ENCODE measurements around the gene CBFA2T3. TPM values are rescaled to one million over a fixed set of nuclear protein-coding genes. Genes with fewer than 3 reads are reported as not detected.

Gene CBFA2T3
- total RNA-seq, 1 donor from 2014 or later: 2.4 TPM

- TF ChIP-seq CTCF (IDR thresholded peaks at IDR 0.05; ENCODE audit: insufficient read depth, low read depth, low read length): no peak
- TF ChIP-seq EZH2 (IDR thresholded peaks at IDR 0.05; ENCODE audit: insufficient read depth, low read length): no peak
- Histone ChIP-seq H3K4me2 (ENCODE audit: low read length) (no peak overlapping the region), H4K20me1 (ENCODE audit: insufficient read depth, low read length) (no peaks in the 10 kb centered on the region), H3K27me3 (ENCODE audit: insufficient read depth, low read length) (peaks cover 17% of the 10 kb centered on the region), H3K27ac (ENCODE audit: low read depth, low read length) (no peak overlapping the region), H2AFZ (ENCODE audit: low read depth, low read length) (no peak overlapping the region), H3K36me3 (ENCODE audit: insufficient read depth, low read length) (no peaks in the 10 kb centered on the region), H3K9ac (ENCODE audit: low read length) (no peak overlapping the region), H3K79me2 (ENCODE audit: insufficient read depth, low read length) (no peaks in the 10 kb centered on the region), H3K4me1 (ENCODE audit: insufficient read depth, low read length) (no peaks in the 10 kb centered on the region), H3K9me3 (ENCODE audit: insufficient read depth, low read depth, low read length) (no peaks in the 10 kb centered on the region), H3K4me3 (ENCODE audit: insufficient read depth, low read depth, low read length) (no peak overlapping the region)
- DNase-seq (ENCODE audit: low read depth): no peak
- H3K4me3 Mint-ChIP-seq (ENCODE audit: unreplicated experiment): no peak overlapping the region
- H3K27ac Mint-ChIP-seq (ENCODE audit: unreplicated experiment): no peak overlapping the region
- no peaks in the 10 kb centered on the region for H3K4me1 Mint-ChIP-seq (ENCODE audit: low read depth, unreplicated experiment)
- H3K27me3 Mint-ChIP-seq (ENCODE audit: low read depth, unreplicated experiment): peaks cover 52% of the 10 kb centered on the region
- H3K36me3 Mint-ChIP-seq (ENCODE audit: low read depth, unreplicated experiment): no peaks in the 10 kb centered on the region
- no peak for FAIRE-seq
- no peaks in the 10 kb centered on the region for H3K9me3 Mint-ChIP-seq (ENCODE audit: unreplicated experiment)
These were observed 23.9 kb downstream of the CBFA2T3 start for GRCh38 chr16:88953003-88953690.

- Histone ChIP-seq H3K9ac (ENCODE audit: low read length) (no peak overlapping the region), H3K4me3 (ENCODE audit: insufficient read depth, low read depth, low read length) (no peak overlapping the region), H3K4me2 (ENCODE audit: low read length) (no peak overlapping the region), H3K36me3 (ENCODE audit: insufficient read depth, low read length) (no peaks in the 10 kb centered on the region), H3K27me3 (ENCODE audit: insufficient read depth, low read length) (peaks cover 14% of the 10 kb centered on the region), H3K9me3 (ENCODE audit: insufficient read depth, low read depth, low read length) (no peaks in the 10 kb centered on the region), H3K27ac (ENCODE audit: low read depth, low read length) (no peak overlapping the region), H4K20me1 (ENCODE audit: insufficient read depth, low read length) (no peaks in the 10 kb centered on the region), H2AFZ (ENCODE audit: low read depth, low read length) (no peak overlapping the region), H3K79me2 (ENCODE audit: insufficient read depth, low read length) (no peaks in the 10 kb centered on the region), H3K4me1 (ENCODE audit: insufficient read depth, low read length) (no peaks in the 10 kb centered on the region)
- FAIRE-seq (no peak), DNase-seq (ENCODE audit: low read depth) (no peak)
- TF ChIP-seq CTCF (IDR thresholded peaks at IDR 0.05; ENCODE audit: insufficient read depth, low read depth, low read length): no peak
- no peak for TF ChIP-seq EZH2 (IDR thresholded peaks at IDR 0.05; ENCODE audit: insufficient read depth, low read length)
- H3K27me3 Mint-ChIP-seq (ENCODE audit: low read depth, unreplicated experiment): peaks cover 52% of the 10 kb centered on the region
- no peak overlapping the region for H3K4me3 Mint-ChIP-seq (ENCODE audit: unreplicated experiment)
- H3K4me1 Mint-ChIP-seq (ENCODE audit: low read depth, unreplicated experiment): no peaks in the 10 kb centered on the region
- H3K27ac Mint-ChIP-seq (ENCODE audit: unreplicated experiment): no peak overlapping the region
- no peaks in the 10 kb centered on the region for H3K9me3 Mint-ChIP-seq (ENCODE audit: unreplicated experiment)
- no peaks in the 10 kb centered on the region for H3K36me3 Mint-ChIP-seq (ENCODE audit: low read depth, unreplicated experiment)
These were observed 25.0 kb downstream of the CBFA2T3 start for GRCh38 chr16:88951989-88952388.

GRCh38 chr16:88951501-88951900 is 25.5 kb downstream of the CBFA2T3 start:
- H3K4me3 ChIP-seq (ENCODE audit: insufficient read depth, low read depth, low read length): no peak overlapping the region
- no peak overlapping the region for H3K4me3 Mint-ChIP-seq (ENCODE audit: unreplicated experiment)
- FAIRE-seq: no peak
- TF ChIP-seq EZH2 (IDR thresholded peaks at IDR 0.05; ENCODE audit: insufficient read depth, low read length): no peak
- no peaks in the 10 kb centered on the region for H3K36me3 ChIP-seq (ENCODE audit: insufficient read depth, low read length)
- no peaks in the 10 kb centered on the region for H3K79me2 ChIP-seq (ENCODE audit: insufficient read depth, low read length)
- no peak for DNase-seq (ENCODE audit: low read depth)
- no peaks in the 10 kb centered on the region for H3K4me1 Mint-ChIP-seq (ENCODE audit: low read depth, unreplicated experiment)
- no peaks in the 10 kb centered on the region for H3K9me3 Mint-ChIP-seq (ENCODE audit: unreplicated experiment)
- no peaks in the 10 kb centered on the region for H4K20me1 ChIP-seq (ENCODE audit: insufficient read depth, low read length)
- peaks cover 55% of the 10 kb centered on the region for H3K27me3 Mint-ChIP-seq (ENCODE audit: low read depth, unreplicated experiment)
- H3K4me1 ChIP-seq (ENCODE audit: insufficient read depth, low read length): no peaks in the 10 kb centered on the region
- peaks cover 18% of the 10 kb centered on the region for H3K27me3 ChIP-seq (ENCODE audit: insufficient read depth, low read length)
- no peaks in the 10 kb centered on the region for H3K9me3 ChIP-seq (ENCODE audit: insufficient read depth, low read depth, low read length)
- H3K4me2 ChIP-seq (ENCODE audit: low read length): no peak overlapping the region
- no peak overlapping the region for H3K9ac ChIP-seq (ENCODE audit: low read length)
- H2AFZ ChIP-seq (ENCODE audit: low read depth, low read length): no peak overlapping the region
- no peak overlapping the region for H3K27ac Mint-ChIP-seq (ENCODE audit: unreplicated experiment)
- no peaks in the 10 kb centered on the region for H3K36me3 Mint-ChIP-seq (ENCODE audit: low read depth, unreplicated experiment)
- H3K27ac ChIP-seq (ENCODE audit: low read depth, low read length): no peak overlapping the region

Data from astrocyte (in vitro differentiated cells and primary cell).